ENCODE measurements around the gene ADD3. TPM values are rescaled to one million over a fixed set of nuclear protein-coding genes. Genes with fewer than 3 reads are reported as not detected.

Gene ADD3
- total RNA-seq, 2 experiments from 2014 or later = 273 to 302 TPM

DNA sequence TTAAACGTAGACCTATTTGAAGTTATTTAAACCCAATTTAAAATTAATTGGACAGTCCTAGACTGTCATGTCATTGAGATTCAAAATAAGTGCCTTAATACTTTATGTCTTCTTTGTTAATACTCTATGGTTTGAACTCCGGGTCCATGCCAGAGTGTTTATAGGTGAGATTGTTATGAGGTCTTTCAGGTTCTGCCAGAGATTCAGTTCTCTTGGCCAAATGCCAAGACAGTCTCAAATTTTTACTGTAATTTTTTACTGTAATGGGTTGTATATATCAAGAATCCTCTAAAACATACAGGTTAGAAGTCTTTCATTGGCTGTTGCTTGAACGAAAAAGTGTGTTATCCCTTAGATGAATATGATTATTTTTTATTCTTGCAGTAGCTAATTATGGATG is 3.9 kb downstream of the ADD3 start:
- DNase-seq (peak in 2 of 14 experiments; percentile 20 to 21), ATAC-seq (ENCODE audit: poor library complexity) (no peak)
- POLR2A ChIA-PET = interaction anchor here (1.5 to 2.1 kb wide), 2 partner anchors 46 to 65 kb away, joined by 3 to 13 read pairs; no protein-coding TSS in a partner anchor
- H3K36me3 Mint-ChIP-seq (ENCODE audit: low read depth) = peaks cover 60% of the 10 kb centered on the region
- Histone ChIP-seq H3K27ac (ENCODE audit: low read depth in 1 of 2, low read length in 2 of 2) (peak overlapping the region in 1 of 2 donors; percentile 36), H3K27me3 (ENCODE audit: control insufficient read depth in 1 of 2, insufficient read depth in 2 of 2, low read length in 2 of 2) (no peaks in the 10 kb centered on the region), H3K4me3 (ENCODE audit: low read length) (no peak overlapping the region), H3K36me3 (ENCODE audit: insufficient read depth, low read length) (peaks cover 5% of the 10 kb centered on the region), H3K9me3 (ENCODE audit: control insufficient read depth in 1 of 2, insufficient read depth in 1 of 2, low read length in 2 of 2) (no peaks in the 10 kb centered on the region), H3K4me1 (ENCODE audit: insufficient read depth, low read length) (peaks cover 51% of the 10 kb centered on the region)
- H3K9me3 Mint-ChIP-seq = no peaks in the 10 kb centered on the region
- no peaks in the 10 kb centered on the region for H3K27me3 Mint-ChIP-seq
- no peak overlapping the region for H3K27ac Mint-ChIP-seq
- TF ChIP-seq, protein P1, sequence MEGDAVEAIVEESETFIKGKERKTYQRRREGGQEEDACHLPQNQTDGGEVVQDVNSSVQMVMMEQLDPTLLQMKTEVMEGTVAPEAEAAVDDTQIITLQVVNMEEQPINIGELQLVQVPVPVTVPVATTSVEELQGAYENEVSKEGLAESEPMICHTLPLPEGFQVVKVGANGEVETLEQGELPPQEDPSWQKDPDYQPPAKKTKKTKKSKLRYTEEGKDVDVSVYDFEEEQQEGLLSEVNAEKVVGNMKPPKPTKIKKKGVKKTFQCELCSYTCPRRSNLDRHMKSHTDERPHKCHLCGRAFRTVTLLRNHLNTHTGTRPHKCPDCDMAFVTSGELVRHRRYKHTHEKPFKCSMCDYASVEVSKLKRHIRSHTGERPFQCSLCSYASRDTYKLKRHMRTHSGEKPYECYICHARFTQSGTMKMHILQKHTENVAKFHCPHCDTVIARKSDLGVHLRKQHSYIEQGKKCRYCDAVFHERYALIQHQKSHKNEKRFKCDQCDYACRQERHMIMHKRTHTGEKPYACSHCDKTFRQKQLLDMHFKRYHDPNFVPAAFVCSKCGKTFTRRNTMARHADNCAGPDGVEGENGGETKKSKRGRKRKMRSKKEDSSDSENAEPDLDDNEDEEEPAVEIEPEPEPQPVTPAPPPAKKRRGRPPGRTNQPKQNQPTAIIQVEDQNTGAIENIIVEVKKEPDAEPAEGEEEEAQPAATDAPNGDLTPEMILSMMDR (IDR thresholded peaks at IDR 0.05) = no peak
- peak overlapping the region; percentile 73 for H3K4me3 Mint-ChIP-seq
- CTCF ChIA-PET = interaction anchor here (1.0 to 3.0 kb wide), 3 partner anchors 65 to 127 kb away, joined by 5 to 9 read pairs (median 5); no protein-coding TSS in a partner anchor
- intact Hi-C loops (cut with DNase I, micrococcal nuclease) = loop anchor here (2.0 to 5.0 kb wide), 4 partner anchors 23 to 94 kb away; no protein-coding TSS in a partner anchor
- peaks cover 67% of the 10 kb centered on the region for H3K4me1 Mint-ChIP-seq (ENCODE audit: low read depth)

DNA sequence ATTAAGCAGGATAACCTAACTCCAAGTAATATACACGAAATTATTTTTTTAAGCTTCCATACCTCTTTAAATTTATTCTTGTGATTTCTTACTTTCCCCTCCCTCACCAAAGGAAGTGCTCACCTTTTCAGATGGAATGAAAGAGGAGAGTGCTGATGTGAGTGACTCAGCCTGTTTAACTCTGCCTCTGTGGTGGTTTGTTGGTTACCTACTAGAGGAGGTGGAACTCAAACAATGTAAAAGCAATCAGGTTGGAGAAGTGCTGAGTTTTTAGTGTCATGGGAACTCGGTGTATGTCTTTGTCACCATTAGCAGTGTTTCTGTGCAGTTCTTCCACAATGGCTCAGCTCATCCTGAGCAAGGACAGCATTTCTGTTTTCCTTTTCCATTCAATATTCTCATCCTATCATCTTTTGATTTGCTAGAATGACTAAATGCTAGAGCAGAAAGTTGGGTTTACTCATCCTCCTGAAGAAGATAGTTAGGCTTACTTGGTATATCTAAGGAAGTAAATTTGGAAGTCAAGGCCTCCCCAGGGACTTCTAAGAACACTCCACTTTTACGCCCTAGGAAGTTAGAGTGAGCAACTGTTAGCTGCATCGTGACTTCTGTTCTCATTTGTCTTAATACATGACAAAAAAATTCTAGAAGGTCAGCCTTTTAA is 6.0 kb downstream of the ADD3 start:
- peak; percentile 38 for ATAC-seq (ENCODE audit: poor library complexity)
- no peak overlapping the region for H3K27ac Mint-ChIP-seq

DNA sequence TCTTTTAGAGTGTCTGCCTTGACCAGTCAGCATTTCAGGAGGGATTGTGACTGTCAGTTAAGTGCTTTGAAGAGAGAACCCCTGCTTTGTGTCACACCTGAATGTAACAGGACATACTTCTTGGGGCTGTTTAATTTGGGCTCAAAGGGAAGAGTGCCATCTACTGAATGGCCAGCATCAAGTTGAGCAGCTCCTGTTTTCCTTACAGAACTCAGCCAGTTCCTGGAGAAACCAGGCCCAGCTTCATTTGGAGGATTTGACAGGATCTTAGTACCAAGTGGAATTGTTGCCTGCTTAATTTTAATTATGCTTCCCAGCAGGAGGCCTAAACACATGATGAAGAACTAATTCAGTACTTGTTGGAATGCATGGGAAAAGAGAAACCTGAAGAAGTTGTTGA is 8.3 kb downstream of the ADD3 start:
- H3K36me3 Mint-ChIP-seq (ENCODE audit: low read depth) = peaks cover 47% of the 10 kb centered on the region
- H3K36me3 ChIP-seq (ENCODE audit: insufficient read depth, low read length) = peaks cover 5% of the 10 kb centered on the region
- DNase-seq (peak in 4 of 14 experiments; percentile 12 to 49 (median 38)), ATAC-seq (ENCODE audit: poor library complexity) (no peak)
- no peaks in the 10 kb centered on the region for H3K9me3 Mint-ChIP-seq
- intact Hi-C loops (cut with DNase I, micrococcal nuclease) = loop anchor here in 1 of 2 experiments (5.0 kb wide), 1 partner anchor 39 kb away; no protein-coding TSS in a partner anchor
- no peak overlapping the region for H3K4me3 ChIP-seq (ENCODE audit: low read length)
- no peaks in the 10 kb centered on the region for H3K27me3 ChIP-seq (ENCODE audit: control insufficient read depth in 1 of 2, insufficient read depth in 2 of 2, low read length in 2 of 2)
- ChIA-PET CTCF (interaction anchor here (1.1 to 2.0 kb wide), 3 partner anchors 9 to 132 kb away, joined by 3 to 8 read pairs (median 4); partner anchors contain the start of gene ADD3), POLR2A (interaction anchor here (0.6 to 1.6 kb wide), 2 partner anchors 61 to 142 kb away, joined by 4 to 5 read pairs; no protein-coding TSS in a partner anchor)
- no peak overlapping the region for H3K27ac ChIP-seq (ENCODE audit: low read depth in 1 of 2, low read length in 2 of 2)
- no peaks in the 10 kb centered on the region for H3K27me3 Mint-ChIP-seq
- no peaks in the 10 kb centered on the region for H3K9me3 ChIP-seq (ENCODE audit: control insufficient read depth in 1 of 2, insufficient read depth in 1 of 2, low read length in 2 of 2)
- H3K27ac Mint-ChIP-seq = peak overlapping the region; percentile 73
- peaks cover 50% of the 10 kb centered on the region for H3K4me1 ChIP-seq (ENCODE audit: insufficient read depth, low read length)
- TF ChIP-seq, protein P1 (IDR thresholded peaks at IDR 0.05) = peak; percentile 35
- H3K4me3 Mint-ChIP-seq = peak overlapping the region; percentile 70
- peaks cover 87% of the 10 kb centered on the region for H3K4me1 Mint-ChIP-seq (ENCODE audit: low read depth)

More for the DNA sequence above, 6.0 kb downstream of the ADD3 start:
- CTCF ChIA-PET = interaction anchor here (0.5 to 2.2 kb wide), 4 partner anchors 18 to 130 kb away, joined by 3 to 5 read pairs (median 4); no protein-coding TSS in a partner anchor
- Histone ChIP-seq H3K4me3 (ENCODE audit: low read length) (no peak overlapping the region), H3K36me3 (ENCODE audit: insufficient read depth, low read length) (peaks cover 5% of the 10 kb centered on the region), H3K9me3 (ENCODE audit: control insufficient read depth in 1 of 2, insufficient read depth in 1 of 2, low read length in 2 of 2) (no peaks in the 10 kb centered on the region), H3K27me3 (ENCODE audit: control insufficient read depth in 1 of 2, insufficient read depth in 2 of 2, low read length in 2 of 2) (no peaks in the 10 kb centered on the region), H3K4me1 (ENCODE audit: insufficient read depth, low read length) (peaks cover 51% of the 10 kb centered on the region), H3K27ac (ENCODE audit: low read depth in 1 of 2, low read length in 2 of 2) (peak overlapping the region in 1 of 2 donors; percentile 6)
- H3K36me3 Mint-ChIP-seq (ENCODE audit: low read depth) = peaks cover 52% of the 10 kb centered on the region
- intact Hi-C loops (cut with DNase I, micrococcal nuclease) = loop anchor here (5.0 kb wide), 2 partner anchors 59 to 96 kb away; no protein-coding TSS in a partner anchor
- TF ChIP-seq, protein P1 (IDR thresholded peaks at IDR 0.05) = no peak
- H3K4me1 Mint-ChIP-seq (ENCODE audit: low read depth) = peaks cover 87% of the 10 kb centered on the region
- peak overlapping the region; percentile 73 for H3K4me3 Mint-ChIP-seq
- POLR2A ChIA-PET = interaction anchor here (0.6 to 1.8 kb wide), 4 partner anchors 9 to 61 kb away, joined by 3 to 5 read pairs (median 4); no protein-coding TSS in a partner anchor
- H3K9me3 Mint-ChIP-seq = no peaks in the 10 kb centered on the region
- H3K27me3 Mint-ChIP-seq = no peaks in the 10 kb centered on the region
- DNase-seq = peak in 8 of 14 experiments; percentile 7 to 57 (median 38)

Measured in CD4-positive, alpha-beta T cell (primary cell).